GM20000 (cell line): ENCODE results near the gene CISH.

Source experiments
- DNase-seq: peaks from one replicate; pipeline ENCODE4 v3.0.0; 2012; ENCODE audit warnings: low spot score
- TF ChIP-seq, protein P1 (sequence below): IDR thresholded peaks from 2 replicates; pipeline ENCODE4 v1.5.1; 2012; ENCODE audit warnings: mild to moderate bottlenecking, control low read depth; ENCODE audit errors: extremely low read depth, missing control alignments

CISH gene

DNA sequence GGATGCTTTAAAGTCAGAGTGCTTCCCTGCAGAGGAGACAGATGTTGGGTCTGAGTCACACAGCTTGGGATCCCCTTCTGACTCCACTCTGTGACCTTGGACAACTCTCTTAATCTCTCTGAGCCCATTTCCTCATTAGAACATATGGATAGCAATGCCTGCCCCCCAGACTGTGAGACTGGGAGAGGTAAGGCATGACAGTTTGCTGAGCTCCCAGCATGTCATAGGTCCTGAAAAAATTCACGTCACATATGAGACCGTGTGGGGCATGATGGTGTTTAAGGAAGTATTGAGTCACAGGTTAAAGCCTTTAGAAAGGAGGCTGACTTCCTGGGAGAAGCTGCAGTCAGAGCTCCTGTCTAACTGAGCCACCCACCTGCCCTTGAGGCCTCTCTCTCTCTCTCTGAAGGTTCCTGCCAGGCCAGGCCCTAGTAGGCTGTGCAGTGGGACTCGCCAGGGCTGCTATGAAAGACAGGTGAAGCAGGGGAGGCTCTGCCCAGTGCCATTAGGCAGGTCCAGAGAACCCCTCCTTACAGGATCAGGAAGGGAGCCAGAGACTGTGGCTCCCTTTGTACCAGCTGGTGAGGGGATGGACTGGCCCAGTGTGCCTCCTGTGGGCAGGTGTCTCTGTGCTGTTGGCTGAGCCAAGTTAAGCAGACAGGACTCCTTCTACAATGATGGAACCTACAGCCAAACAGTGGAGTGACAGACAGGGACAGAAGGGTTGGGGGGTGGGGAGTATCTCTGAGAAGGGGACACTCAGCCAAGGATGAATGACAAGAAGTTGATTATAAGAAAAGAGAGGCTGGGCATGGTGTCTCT is 43.6 kb upstream of the CISH start:
- DNase-seq, result no peak
- TF ChIP-seq, protein P1, sequence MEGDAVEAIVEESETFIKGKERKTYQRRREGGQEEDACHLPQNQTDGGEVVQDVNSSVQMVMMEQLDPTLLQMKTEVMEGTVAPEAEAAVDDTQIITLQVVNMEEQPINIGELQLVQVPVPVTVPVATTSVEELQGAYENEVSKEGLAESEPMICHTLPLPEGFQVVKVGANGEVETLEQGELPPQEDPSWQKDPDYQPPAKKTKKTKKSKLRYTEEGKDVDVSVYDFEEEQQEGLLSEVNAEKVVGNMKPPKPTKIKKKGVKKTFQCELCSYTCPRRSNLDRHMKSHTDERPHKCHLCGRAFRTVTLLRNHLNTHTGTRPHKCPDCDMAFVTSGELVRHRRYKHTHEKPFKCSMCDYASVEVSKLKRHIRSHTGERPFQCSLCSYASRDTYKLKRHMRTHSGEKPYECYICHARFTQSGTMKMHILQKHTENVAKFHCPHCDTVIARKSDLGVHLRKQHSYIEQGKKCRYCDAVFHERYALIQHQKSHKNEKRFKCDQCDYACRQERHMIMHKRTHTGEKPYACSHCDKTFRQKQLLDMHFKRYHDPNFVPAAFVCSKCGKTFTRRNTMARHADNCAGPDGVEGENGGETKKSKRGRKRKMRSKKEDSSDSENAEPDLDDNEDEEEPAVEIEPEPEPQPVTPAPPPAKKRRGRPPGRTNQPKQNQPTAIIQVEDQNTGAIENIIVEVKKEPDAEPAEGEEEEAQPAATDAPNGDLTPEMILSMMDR, result no peak

DNA sequence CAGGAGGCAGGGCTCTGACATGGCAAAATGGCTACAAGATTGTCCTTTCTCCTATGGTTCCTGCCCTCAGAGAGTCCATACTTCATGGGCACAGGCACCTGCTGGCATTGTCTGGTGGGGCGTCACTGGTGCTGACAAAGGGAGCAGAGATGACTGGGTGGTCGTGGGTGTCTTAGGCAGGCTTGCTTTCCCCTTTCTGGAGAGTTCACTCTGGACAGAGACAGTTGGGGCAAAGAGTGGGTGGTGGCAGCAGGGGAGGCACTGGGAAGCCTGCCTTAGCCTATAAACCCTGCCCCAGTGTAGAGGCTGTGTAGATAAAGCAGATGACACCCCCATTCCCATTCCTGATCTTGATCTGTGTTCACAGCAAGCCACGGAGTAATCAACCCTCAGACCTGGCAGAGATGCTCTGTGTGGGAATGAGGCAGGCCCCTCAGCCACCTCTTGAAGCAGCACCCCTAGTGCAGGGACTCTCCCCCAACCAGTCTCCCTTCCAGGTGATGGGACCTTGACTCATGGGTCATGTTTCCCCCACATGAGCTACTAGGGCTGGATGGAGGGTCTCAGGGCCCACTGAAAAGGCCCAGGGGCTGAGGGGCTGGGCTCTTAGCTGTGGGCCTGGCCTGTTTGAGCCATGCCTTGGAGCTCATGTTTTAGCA is 42.5 kb upstream of the CISH start:
- TF ChIP-seq, protein P1, result no peak
- DNase-seq, result no peak

DNA sequence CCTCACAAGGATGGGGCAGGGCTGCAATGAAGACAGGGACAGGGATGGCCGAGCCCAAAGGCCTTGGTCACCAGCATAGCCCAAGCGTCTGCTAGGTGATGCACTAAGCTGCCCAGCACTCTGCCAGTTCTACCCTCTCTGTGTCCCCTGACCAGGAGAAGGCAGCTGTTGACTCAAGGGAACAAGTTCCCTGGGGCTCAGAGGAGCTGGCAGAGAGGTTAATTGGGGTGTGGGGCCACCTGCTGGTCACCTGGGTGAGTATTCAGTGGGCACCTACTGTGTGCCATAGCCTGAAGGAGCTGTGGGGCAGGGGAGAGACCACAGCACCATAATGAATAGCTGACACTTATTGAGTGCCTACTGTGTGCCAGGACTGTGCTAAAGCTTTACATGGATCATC is 41.1 kb upstream of the CISH start:
- TF ChIP-seq, protein P1, result peak; percentile 33
- DNase-seq, result peak; percentile 56

DNA sequence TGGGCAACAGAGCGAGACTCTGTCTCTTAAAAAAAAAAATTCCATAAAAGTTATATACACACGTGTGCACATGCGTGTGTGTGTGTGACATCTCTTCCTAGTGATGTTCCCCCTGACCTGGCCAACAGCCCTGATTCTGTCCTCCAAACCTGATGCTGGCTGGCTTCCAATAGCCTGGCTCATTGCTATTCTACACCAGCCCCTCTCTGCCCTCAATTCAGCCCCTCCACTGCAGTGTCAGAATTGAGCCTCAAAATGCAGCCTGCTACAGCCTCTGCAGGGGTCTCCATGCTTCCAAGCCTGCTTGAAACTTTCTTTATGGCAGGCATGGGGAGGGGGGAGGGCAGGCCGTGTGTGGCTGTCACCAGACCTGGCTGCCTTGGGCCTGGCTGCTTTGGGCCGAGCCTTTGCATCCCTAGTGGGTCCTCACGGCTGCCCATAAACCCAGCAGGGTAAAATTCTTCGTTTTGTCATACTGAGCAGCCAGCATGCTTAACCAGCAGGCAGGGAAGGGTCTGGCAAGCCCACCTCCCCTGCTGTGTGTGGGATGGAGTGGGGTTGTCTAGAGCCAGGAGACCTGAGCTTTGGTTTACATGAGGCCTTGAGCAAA is 40.5 kb upstream of the CISH start:
- DNase-seq, result no peak
- TF ChIP-seq, protein P1, result no peak

DNA sequence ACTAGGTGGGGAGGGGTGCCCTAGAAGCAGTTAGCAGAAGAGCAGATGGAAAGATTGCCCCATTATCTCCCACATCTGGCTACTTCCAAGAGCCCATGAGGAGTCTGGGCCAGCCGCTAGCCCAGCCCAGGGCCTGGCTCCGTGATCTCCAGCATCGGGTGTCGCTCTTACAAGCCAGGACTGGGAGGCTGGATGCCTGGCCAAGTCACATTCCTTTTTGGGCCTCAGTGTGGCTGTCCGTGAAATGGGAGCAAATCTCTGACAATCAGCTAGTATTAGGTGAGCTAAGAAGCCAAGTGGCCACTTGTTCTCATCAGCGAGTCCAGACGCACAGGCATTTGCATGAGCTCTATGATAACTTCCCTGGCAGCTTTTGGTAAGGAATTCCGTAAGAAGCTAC is 39.9 kb upstream of the CISH start:
- TF ChIP-seq, protein P1, result no peak
- DNase-seq, result no peak

DNA sequence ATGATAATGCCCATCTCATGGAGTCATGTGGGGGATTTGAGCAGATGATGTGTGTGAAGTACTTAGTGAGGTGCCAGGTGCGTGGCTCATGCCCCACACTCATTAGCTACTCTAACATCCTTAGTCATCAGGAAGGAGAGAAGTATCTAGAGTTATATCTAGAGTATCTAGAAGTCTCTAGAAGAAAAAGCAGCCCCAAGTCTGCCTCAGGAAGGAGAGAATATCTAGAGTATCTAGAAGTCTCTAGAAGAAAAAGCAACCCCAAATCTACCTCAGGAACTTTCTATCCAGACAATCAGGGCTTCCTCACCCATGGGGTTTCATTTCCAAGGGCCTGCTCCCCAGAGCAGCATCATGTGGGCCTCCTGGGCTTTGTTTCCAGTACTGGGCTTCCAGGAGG is 38.4 kb upstream of the CISH start:
- TF ChIP-seq, protein P1, result no peak
- no peak for DNase-seq

DNA sequence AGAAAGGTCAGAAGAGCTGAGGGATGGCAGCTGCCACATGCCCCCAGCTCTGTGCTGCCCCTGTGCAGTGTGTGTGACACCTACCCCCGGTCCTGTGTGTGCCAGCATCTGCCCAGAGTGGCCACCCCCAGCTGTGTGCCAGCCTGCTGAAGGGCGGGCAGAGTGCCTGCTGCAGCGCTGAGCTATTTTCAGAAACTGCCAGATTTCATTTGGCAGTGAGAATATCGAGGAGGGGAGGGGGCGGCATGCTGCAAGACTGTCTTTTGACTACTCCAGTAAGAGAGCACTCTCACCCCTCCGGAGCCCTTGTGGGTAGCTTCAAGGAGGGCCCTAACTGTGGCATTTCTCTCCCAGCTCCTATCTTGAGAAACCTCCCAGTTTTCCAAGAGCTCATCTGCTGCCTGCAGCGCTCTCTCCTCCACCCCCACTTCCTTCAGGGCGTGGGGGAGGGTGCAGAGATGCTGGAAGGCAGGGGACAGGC is 37.9 kb upstream of the CISH start:
- TF ChIP-seq, protein P1, result no peak
- DNase-seq, result no peak
